HS-5 (cell line): ENCODE measurements around the gene DNAH3.
"Not testable (repeated sequence)": the region's sequence is repeated elsewhere in the genome, so short reads cannot be mapped to it uniquely, and the experiment has no call there.

Experiments used
- DNase-seq: peaks from one replicate; pipeline ENCODE4 v3.0.0-alpha.2; 2012; ENCODE audit warnings: low read depth

The DNAH3 gene, protein sequence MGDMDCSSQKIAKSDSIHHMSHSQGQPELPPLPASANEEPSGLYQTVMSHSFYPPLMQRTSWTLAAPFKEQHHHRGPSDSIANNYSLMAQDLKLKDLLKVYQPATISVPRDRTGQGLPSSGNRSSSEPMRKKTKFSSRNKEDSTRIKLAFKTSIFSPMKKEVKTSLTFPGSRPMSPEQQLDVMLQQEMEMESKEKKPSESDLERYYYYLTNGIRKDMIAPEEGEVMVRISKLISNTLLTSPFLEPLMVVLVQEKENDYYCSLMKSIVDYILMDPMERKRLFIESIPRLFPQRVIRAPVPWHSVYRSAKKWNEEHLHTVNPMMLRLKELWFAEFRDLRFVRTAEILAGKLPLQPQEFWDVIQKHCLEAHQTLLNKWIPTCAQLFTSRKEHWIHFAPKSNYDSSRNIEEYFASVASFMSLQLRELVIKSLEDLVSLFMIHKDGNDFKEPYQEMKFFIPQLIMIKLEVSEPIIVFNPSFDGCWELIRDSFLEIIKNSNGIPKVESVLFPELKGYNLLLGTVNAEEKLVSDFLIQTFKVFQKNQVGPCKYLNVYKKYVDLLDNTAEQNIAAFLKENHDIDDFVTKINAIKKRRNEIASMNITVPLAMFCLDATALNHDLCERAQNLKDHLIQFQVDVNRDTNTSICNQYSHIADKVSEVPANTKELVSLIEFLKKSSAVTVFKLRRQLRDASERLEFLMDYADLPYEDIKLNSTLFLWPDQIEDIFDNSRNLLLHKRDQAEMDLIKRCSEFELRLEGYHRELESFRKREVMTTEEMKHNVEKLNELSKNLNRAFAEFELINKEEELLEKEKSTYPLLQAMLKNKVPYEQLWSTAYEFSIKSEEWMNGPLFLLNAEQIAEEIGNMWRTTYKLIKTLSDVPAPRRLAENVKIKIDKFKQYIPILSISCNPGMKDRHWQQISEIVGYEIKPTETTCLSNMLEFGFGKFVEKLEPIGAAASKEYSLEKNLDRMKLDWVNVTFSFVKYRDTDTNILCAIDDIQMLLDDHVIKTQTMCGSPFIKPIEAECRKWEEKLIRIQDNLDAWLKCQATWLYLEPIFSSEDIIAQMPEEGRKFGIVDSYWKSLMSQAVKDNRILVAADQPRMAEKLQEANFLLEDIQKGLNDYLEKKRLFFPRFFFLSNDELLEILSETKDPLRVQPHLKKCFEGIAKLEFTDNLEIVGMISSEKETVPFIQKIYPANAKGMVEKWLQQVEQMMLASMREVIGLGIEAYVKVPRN (N-terminal part only)

GRCh38 chr16:21150375-21151001, at the start of gene DNAH3:
Gene DNAH3, minus strand, starts transcription at chr16:21150846. Its CDS starts 527 bp downstream, at chr16:21150319.
- DNase-seq: no peak

- DNase-seq: no peak
Observed at GRCh38 chr16:21199607-21200218, 49.1 kb upstream of the DNAH3 start.

GRCh38 chr16:21197621-21198020, 47.0 kb upstream of the DNAH3 start:
- DNase-seq: no peak

GRCh38 chr16:21197112-21197511, 46.5 kb upstream of the DNAH3 start:
- DNase-seq: no peak

- not testable (repeated sequence) for DNase-seq
Observed at GRCh38 chr16:21195330-21195729, 44.7 kb upstream of the DNAH3 start.

DNA sequence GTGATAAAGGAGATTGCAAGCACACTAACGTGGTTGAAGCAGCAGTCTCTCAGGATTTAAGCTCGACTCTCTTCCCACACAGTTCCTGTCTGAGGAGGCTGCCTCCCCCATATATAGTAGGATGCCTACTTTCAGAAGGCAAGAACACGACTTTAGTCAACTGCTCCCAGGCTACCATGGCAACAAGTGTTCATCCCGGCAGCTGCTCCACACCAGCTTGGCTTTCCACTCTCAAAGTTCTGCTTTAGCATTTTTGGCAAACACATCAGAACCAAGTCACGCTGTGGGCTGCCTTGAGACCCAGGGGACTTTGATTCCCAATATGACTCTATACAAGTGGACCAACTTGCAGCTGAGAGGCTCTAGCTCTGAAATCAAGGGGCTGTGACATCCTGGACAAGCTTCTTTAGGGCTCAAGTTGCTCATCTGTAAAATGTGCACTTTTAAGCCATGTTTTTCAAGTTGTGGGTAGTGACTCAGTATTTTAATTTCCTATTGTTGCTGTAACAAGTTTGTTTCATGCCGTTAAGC, 44.2 kb upstream of the DNAH3 start:
- DNase-seq: no peak

- DNase-seq: no peak
Observed at GRCh38 chr16:21192991-21193390, 42.3 kb upstream of the DNAH3 start.

DNA sequence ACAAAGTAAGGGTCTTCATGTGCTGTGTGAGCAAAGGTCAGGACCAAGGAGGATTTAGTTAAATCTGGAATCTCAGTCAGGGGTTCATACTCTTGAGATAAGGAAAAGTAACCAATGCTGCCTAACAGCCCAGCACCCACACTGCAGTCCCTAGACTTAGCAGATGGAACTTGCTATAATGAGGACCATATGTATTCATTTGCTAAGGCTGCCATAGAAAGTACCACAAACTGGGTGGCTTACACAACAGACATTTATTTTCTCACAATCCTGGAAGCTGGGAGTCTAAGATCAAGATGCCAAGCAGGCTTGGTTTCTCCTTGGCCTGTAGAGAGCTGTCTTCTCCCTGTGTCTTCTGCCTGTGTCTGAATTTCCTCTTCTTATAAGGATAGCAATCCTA, 40.0 kb upstream of the DNAH3 start:
- no peak for DNase-seq

- DNase-seq: no peak
Observed at GRCh38 chr16:21190013-21190412, 39.4 kb upstream of the DNAH3 start.

GRCh38 chr16:21189311-21189710, 38.7 kb upstream of the DNAH3 start:
- DNase-seq: no peak

GRCh38 chr16:21186326-21186691, 35.7 kb upstream of the DNAH3 start:
- DNase-seq: no peak

GRCh38 chr16:21185659-21186325, 35.1 kb upstream of the DNAH3 start:
- DNase-seq: no peak

GRCh38 chr16:21184834-21185233, 34.2 kb upstream of the DNAH3 start:
- DNase-seq: no peak

GRCh38 chr16:21183995-21184394, 33.3 kb upstream of the DNAH3 start:
- DNase-seq: no peak

DNA sequence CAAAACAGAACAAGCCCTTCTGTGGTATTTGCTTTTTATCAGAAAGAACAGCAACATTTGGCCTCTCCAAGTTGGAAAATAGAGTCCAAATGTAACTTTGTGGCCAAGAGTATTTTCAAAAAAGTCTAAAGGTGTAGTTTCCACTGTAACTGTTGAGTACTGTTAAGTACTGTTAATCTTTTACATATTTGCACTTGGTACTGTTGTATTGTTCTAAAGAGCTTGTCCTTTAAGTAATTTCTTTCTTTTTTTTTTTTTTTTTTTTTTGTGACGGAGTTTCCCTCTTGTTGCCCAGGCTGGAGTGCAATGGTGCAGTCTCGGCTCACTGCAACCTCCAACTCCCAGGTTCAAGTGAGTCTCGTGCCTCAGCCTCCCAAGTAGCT, 29.3 kb upstream of the DNAH3 start:
- no peak for DNase-seq

GRCh38 chr16:21179126-21179982, 28.7 kb upstream of the DNAH3 start:
- DNase-seq: no peak

DNA sequence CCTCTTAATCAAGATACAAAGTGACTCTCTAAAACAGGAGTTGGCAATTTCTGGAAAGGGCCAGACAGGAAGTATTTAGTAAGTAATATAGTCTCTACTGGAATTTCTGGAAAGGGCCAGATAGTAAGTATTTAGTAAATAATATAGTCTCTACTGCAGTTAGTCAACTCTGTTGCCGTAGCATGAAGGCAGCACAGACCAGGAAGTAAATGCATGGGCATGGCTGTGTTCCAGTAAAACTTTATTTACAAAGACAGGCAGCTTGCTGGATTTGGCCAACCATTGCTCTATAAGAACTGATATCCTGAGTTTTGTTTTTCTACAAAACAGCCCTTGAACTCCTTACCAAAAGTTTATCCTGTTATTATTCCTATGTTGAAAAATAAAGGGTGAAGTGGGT, 24.8 kb upstream of the DNAH3 start:
- no peak for DNase-seq

GRCh38 chr16:21172650-21173049, 22.0 kb upstream of the DNAH3 start:
- DNase-seq: no peak

- DNase-seq: not testable (repeated sequence)
Observed at GRCh38 chr16:21170116-21170515, 19.5 kb upstream of the DNAH3 start.
